ENCODE results near the gene KCNG2.

- TF ChIP-seq CTCF (IDR thresholded peaks at IDR 0.05; ENCODE audit: poor library complexity) (no peak), EZH2 (IDR thresholded peaks at IDR 0.05; ENCODE audit: borderline replicate concordance) (no peak)
Observed at GRCh38 chr18:79782566-79783308, 15.0 kb upstream of the KCNG2 start.
